Activated CD8-positive, alpha-beta memory T cell treated with anti-CD3 and anti-CD28 coated beads for 1 hour (primary cell): ENCODE measurements around the gene EPB41L4A.

ENCODE experiments used
- DNase-seq, 2 donors: peaks; one replicate each; pipeline ENCODE4 v3.0.0-alpha.2; 2020; ENCODE audit warnings: low read depth in 1 of 2; ENCODE audit errors: extremely low read depth in 1 of 2

EPB41L4A gene

GRCh38 chr5:112165897-112166737, 253.0 kb downstream of the EPB41L4A start:
- no peak for DNase-seq

DNA sequence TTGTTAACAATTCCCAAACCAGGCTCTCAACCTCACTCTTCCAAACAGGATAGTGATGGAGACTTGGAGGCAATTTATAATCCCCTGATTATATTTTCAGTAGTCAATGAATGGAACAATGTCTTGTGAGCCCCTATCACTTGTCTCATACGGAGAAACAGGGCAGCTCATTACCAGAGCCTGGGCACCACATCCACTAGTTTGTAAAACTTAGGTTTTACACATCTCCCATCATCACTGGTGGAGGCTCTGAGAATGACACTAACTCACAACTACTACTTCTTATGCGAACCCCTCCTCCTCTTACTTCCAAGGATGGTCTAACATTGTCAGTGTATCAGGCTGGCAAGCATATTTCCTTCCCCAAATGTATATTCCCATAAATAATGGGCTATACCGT, 253.7 kb downstream of the EPB41L4A start:
- no peak for DNase-seq

GRCh38 chr5:112163435-112163834, 255.6 kb downstream of the EPB41L4A start:
- no peak for DNase-seq

- DNase-seq: no peak
Measured at GRCh38 chr5:112161392-112161748, 257.7 kb downstream of the EPB41L4A start.

GRCh38 chr5:112160652-112161391, 258.3 kb downstream of the EPB41L4A start:
- peak; percentile 82 to 85 for DNase-seq

- DNase-seq: no peak
Measured at GRCh38 chr5:112159435-112159834, 259.6 kb downstream of the EPB41L4A start.

DNA sequence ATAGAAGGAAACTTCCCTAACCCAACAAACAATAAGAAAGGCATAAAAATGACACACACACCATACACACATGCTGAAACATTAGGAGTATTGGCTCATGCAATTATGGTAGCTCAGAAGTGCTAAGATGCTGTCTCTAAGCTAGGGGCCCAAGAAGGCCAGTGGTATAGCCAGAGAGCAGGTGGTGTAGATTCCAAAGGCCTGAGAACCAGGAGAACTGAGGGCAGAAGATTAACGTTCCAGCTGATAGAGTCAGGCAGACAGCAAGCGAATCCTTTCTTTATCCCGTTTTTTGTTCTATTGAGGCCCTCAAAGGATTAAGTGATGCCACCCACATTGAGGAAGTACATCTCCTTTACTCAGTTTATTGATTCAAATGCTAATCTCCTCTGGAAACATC, 262.9 kb downstream of the EPB41L4A start:
- no peak for DNase-seq

DNA sequence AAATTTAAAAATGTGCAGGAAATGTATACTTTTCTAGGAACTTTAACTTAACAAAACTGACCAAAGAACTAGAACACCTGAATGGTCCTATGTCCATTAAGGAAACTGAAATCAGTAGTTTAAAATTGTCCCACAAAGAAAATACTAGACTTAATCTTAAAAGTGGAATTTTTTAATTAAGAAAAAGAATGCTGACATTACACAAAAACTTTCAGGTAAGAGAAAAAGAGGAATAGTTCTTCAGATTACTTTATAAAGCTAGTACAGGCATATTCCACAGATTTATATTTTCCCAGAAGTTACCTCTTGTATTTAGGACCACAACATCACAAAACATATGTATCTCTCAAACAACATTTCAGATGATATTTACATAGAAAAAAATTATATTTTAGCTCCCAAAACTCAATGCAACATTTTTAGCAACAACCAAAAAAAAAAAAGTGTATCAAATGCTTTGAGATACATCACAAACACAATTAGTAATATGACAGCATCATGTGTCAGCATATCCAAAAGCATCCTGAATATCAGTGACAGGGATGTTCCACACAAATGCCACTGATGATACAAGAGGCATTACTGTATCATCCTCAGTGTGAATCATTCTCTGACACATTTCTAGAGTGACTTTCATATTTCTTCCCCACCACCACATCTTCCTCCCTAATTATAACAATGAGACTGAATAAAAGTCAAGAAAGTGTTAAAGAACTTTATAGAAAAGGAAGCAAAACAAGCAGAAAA, 264.0 kb downstream of the EPB41L4A start:
- DNase-seq: no peak

DNA sequence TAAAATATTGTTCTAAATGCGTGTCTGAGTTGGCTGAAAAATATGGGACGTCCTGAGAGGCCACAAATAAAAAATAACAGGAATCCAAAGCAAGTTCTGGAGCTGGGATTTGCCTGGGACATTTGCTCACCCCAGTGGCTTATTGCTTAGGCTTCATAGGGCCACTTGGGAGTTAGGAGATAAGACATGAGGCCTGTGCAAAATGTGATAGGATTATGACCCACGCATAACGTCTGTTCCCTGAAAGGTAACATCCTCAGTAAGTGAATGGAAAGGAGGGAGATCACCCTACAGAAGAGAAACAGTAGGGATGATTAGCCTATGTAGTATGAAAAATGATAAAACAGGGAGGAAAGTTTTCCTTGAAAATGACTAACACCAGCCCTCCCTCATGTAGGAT, 269.4 kb downstream of the EPB41L4A start:
- no peak for DNase-seq

DNA sequence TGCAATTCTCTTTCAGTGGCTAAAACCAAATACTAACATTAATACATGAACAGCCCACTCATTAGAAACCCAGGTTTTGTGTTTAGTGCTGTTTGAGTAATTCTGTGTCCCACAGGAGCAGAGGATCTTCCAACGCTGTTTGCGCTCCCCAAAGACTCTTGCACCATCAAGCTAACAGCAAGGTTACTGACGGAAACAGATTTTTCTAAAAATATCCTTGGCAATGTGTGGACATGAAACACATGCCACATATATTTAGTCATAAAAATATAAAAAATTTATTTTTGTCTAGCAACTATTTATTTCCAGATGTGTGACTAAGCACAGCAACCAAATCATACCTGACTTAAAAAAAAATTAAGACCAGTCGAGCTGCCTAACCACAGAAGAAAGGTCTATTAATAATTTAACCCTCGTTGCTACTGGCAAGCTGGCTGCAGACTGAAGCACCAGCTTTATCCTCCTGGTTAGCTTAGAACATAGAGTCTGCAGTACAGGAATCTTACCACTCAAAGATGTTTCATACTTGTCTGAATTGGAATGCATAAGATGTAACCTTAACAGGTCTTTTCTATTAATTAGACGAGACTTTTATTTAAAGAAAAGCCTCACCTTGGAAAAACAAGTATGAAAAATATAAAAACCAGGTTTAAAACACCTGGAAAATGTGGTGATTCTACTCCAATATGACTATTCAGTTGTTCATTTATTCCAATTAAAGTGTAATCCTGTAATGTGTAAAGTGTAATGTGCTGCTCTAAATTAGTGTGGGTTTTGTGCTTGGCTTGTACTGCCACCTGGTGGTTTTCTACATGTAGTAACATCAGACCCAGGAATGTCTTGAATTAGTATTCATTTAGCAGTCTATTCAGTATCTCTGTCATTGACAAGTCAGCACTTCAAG, 272.5 kb downstream of the EPB41L4A start:
- DNase-seq: peak in 1 of 2 donors; percentile 30

GRCh38 chr5:112143690-112144089, 275.4 kb downstream of the EPB41L4A start:
- no peak for DNase-seq

DNA sequence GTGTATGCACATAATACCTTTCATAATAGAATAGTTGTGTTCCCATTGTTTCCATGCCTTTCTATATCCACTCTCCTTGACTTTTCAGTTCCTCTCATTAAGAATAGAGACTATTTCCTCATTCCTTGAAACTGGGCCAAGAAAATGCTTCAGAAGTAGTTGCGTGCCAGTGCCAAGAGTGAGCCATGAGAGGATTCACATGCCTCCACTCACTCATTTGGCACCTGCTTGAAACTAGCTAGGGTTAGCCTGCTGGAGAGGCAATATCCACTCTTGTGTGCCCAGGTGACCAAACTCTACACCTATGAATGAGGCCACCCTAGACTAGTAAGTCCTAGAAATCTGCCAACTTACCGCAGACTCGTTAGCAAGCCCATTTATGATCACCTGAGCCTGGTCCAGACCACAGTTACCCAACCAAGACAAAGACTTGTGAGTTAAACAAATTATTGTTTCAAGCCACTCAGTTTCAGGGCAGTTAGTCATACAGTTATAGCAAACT, 276.3 kb downstream of the EPB41L4A start:
- no peak for DNase-seq

DNA sequence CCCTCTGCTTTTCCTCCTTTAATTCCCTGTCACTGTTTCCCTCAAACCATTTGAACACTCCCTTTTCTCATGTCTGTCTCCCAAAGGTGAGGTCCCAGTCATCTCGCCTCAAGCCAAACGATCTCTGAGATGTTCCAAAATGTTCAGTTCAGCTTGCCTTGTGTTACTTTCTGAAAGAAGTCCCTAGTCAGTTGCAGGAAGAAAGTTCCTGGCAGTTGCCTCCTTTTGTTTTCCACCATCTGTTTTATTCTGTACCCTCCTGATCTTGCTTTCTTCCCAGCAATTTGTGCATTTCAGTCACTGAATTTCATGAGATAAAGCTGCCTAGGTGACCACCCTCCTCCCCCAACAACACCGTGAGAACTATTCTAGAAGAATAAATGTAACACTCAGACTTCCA, 277.5 kb downstream of the EPB41L4A start:
- DNase-seq: no peak

- no peak for DNase-seq
Measured at GRCh38 chr5:112138526-112138925, 280.6 kb downstream of the EPB41L4A start.

DNA sequence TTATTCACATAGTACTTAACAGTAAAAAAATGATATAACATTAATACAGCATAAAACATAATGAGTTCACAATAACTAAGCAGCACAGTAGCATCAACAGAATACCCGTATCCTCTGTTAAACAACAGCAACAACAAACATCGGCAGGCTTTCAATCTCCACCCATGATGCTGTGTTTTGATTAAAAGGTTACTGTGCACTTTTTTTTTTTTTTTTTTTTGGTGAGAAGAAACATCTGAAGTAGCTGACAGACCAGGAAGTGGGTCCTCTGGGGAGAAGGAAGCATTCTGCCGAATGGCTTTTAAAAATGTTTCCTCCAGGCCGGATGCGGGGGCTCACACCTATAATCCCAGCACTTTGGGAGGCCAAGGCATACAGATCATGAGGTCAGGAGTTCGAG, 282.3 kb downstream of the EPB41L4A start:
- no peak for DNase-seq

GRCh38 chr5:112127861-112128260, 291.2 kb downstream of the EPB41L4A start:
- DNase-seq: no peak

DNA sequence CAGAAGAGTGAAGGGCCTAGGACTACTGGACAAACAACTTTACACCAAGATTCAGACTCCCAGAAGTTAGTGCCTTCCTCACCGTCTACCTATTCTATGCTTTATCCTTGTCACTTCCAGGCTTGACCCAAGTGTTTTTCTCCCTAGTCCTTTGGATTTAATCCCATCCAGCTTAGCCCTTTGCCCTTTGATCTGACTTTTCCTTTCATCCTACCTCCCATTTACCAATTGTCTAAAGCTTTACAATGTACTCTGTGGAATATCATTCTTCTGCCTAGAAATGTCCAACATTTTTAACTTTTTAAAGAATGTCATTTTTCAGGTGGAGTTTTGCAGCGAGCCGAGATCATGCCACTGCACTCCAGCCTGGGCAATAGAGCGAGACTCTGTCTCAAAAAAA, 292.1 kb downstream of the EPB41L4A start:
- no peak for DNase-seq

DNA sequence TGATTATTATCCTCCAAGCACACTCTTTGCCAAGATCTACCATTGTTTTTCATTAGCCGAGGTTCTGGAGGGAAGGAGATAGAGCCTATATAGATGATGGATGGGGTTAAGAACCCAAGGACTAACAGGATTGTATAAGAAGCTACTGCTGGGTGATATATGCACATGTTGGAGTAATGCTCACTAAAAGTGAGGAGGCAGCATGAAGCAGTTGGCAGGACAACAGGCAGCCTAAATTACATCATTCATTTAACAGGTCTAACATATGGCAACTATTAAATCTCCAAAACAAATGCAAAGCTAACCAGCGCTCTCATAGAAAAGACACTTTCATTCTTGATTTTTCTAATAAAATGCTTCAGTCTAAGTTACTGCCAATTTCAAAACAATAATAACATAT, 293.2 kb downstream of the EPB41L4A start:
- DNase-seq: no peak

DNA sequence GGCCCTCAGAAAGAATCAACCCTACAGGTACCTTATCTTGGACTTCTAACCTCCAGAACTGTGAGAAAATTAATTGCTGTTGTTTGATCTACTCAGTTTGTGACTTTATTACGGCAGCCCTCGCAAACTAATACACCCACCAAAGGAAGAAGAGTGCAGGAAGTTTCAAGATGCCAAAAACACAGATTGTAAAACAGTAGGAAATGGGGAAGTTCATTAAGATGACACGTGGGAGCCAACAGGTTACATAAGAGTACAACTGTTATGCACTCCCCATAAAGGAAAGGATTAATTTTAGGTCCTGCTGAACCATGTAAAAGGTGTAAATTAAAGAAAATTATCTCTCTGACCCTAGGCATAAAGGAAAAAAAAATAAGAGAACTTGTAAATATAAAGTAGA, 294.3 kb downstream of the EPB41L4A start:
- no peak for DNase-seq

DNA sequence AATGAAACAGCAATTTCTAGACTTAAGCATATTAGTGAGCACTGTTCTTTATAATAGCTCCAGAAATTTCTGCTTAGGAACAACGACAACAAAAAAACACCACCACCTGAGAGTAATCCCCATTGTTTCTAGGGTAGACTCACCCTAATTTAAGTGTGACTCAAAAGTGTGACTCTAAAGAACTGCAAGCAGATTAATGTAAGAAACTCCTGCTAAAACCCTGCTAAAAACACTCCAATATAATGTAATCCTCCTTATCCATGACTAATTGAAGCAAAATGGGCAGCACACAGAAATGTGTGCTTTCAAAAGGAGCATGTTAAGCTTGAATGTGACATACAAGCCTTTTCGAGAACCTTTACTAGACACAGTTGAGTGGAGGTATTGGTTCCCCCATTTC, 296.0 kb downstream of the EPB41L4A start:
- no peak for DNase-seq
